Measurements from ENCODE around the gene CGRRF1. TPM values are rescaled to one million over a fixed set of nuclear protein-coding genes. Genes with fewer than 3 reads are reported as not detected.

The CGRRF1 gene
- total RNA-seq, 1 donor from 2014 or later, result 23.8 TPM

GRCh38 chr14:54471641-54472040, 38.1 kb upstream of the CGRRF1 start:
- no peaks in the 10 kb centered on the region for H3K4me1 Mint-ChIP-seq
- no peak overlapping the region for H3K4me3 Mint-ChIP-seq
- peaks cover 9% of the 10 kb centered on the region for H3K9me3 Mint-ChIP-seq
- peaks cover 23% of the 10 kb centered on the region for H3K36me3 Mint-ChIP-seq (ENCODE audit: low read depth)
- no peaks in the 10 kb centered on the region for H3K27me3 Mint-ChIP-seq (ENCODE audit: low read depth)
- DNase-seq (ENCODE audit: low read depth, low spot score), result no peak
- no peak overlapping the region for H3K27ac Mint-ChIP-seq (ENCODE audit: unreplicated experiment)
- TF ChIP-seq CTCF (conservative IDR thresholded peaks at IDR 0.05), result no peak

GRCh38 chr14:54472315-54472714, 37.4 kb upstream of the CGRRF1 start:
- H3K27ac Mint-ChIP-seq (ENCODE audit: unreplicated experiment), result no peak overlapping the region
- no peaks in the 10 kb centered on the region for H3K4me1 Mint-ChIP-seq
- peaks cover 8% of the 10 kb centered on the region for H3K9me3 Mint-ChIP-seq
- DNase-seq (ENCODE audit: low read depth, low spot score), result no peak
- H3K27me3 Mint-ChIP-seq (ENCODE audit: low read depth), result no peaks in the 10 kb centered on the region
- H3K4me3 Mint-ChIP-seq, result no peak overlapping the region
- peaks cover 22% of the 10 kb centered on the region for H3K36me3 Mint-ChIP-seq (ENCODE audit: low read depth)
- TF ChIP-seq CTCF (conservative IDR thresholded peaks at IDR 0.05), result no peak

- Mint-ChIP-seq H3K27ac (ENCODE audit: unreplicated experiment) (no peak overlapping the region), H3K9me3 (no peaks in the 10 kb centered on the region), H3K4me3 (no peak overlapping the region), H3K36me3 (ENCODE audit: low read depth) (peaks cover 11% of the 10 kb centered on the region), H3K4me1 (no peaks in the 10 kb centered on the region), H3K27me3 (ENCODE audit: low read depth) (no peaks in the 10 kb centered on the region)
- no peak for TF ChIP-seq CTCF (conservative IDR thresholded peaks at IDR 0.05)
- no peak for DNase-seq (ENCODE audit: low read depth, low spot score)
Measured at GRCh38 chr14:54474232-54474793, 35.4 kb upstream of the CGRRF1 start.

- peaks cover 11% of the 10 kb centered on the region for H3K36me3 Mint-ChIP-seq (ENCODE audit: low read depth)
- H3K4me3 Mint-ChIP-seq, result no peak overlapping the region
- no peak for DNase-seq (ENCODE audit: low read depth, low spot score)
- H3K27ac Mint-ChIP-seq (ENCODE audit: unreplicated experiment), result no peak overlapping the region
- no peaks in the 10 kb centered on the region for H3K4me1 Mint-ChIP-seq
- H3K9me3 Mint-ChIP-seq, result no peaks in the 10 kb centered on the region
- no peak for TF ChIP-seq CTCF (conservative IDR thresholded peaks at IDR 0.05)
- no peaks in the 10 kb centered on the region for H3K27me3 Mint-ChIP-seq (ENCODE audit: low read depth)
Measured at GRCh38 chr14:54475187-54475899, 34.4 kb upstream of the CGRRF1 start.

- no peaks in the 10 kb centered on the region for H3K4me1 Mint-ChIP-seq
- H3K4me3 Mint-ChIP-seq, result no peak overlapping the region
- no peak for DNase-seq (ENCODE audit: low read depth, low spot score)
- no peak overlapping the region for H3K27ac Mint-ChIP-seq (ENCODE audit: unreplicated experiment)
- no peaks in the 10 kb centered on the region for H3K27me3 Mint-ChIP-seq (ENCODE audit: low read depth)
- no peaks in the 10 kb centered on the region for H3K9me3 Mint-ChIP-seq
- TF ChIP-seq CTCF (conservative IDR thresholded peaks at IDR 0.05), result no peak
- H3K36me3 Mint-ChIP-seq (ENCODE audit: low read depth), result peaks cover 9% of the 10 kb centered on the region
Measured at GRCh38 chr14:54475911-54476310, 33.8 kb upstream of the CGRRF1 start.

Measured in neural crest cell (in vitro differentiated cells).